Liver (tissue), 10 donors: Measurements from ENCODE around the gene HES4. TPM values are rescaled to one million over a fixed set of nuclear protein-coding genes. Genes with fewer than 3 reads are reported as not detected.

Experiments
- DNase-seq: peaks from one replicate; pipeline ENCODE4 v3.0.0-alpha.2; 2017; ENCODE audit warnings: low spot score
- H3K27ac ChIP-seq, 2 donors: one replicate each; pipeline ENCODE4 v1.7.0; 2013; ENCODE audit warnings: inconsistent platforms in 2 of 2, low read length in 2 of 2, control low read depth in 1 of 2, low read depth in 1 of 2, mild to moderate bottlenecking in 1 of 2
- H3K27me3 ChIP-seq, 4 donors: one replicate each; pipeline versions ENCODE4 v1.6.1 to v1.7.0; 2013; ENCODE audit warnings: low read length in 3 of 4, inconsistent platforms in 1 of 4, mild to moderate bottlenecking in 1 of 4, moderate library complexity in 1 of 4; ENCODE audit not compliant: control insufficient read depth in 4 of 4, insufficient read depth in 4 of 4
- H3K36me3 ChIP-seq, 4 donors: one replicate each; pipeline versions ENCODE4 v1.6.1 to v1.7.0; 2013; ENCODE audit warnings: low read length in 3 of 4, mild to moderate bottlenecking in 3 of 4, low read depth in 1 of 4, moderate library complexity in 1 of 4; ENCODE audit not compliant: control insufficient read depth in 4 of 4, insufficient read depth in 3 of 4
- H3K4me1 ChIP-seq, 4 donors: one replicate each; pipeline versions ENCODE4 v1.6.1 to v1.7.0; 2013; ENCODE audit warnings: low read length in 3 of 4, mild to moderate bottlenecking in 3 of 4, moderate library complexity in 1 of 4; ENCODE audit not compliant: control insufficient read depth in 4 of 4, insufficient read depth in 4 of 4
- H3K4me3 ChIP-seq, 3 donors: one replicate each; pipeline versions ENCODE4 v1.6.1 to v1.7.0; 2013; ENCODE audit warnings: low read length in 3 of 3, control low read depth in 1 of 3, low read depth in 1 of 3, mild to moderate bottlenecking in 1 of 3
- H3K9ac ChIP-seq, 2 donors: one replicate each; pipeline ENCODE4 v1.7.0; 2013; ENCODE audit warnings: low read length in 2 of 2, mild to moderate bottlenecking in 2 of 2, moderate library complexity in 2 of 2, control low read depth in 1 of 2, low read depth in 1 of 2
- H3K9me3 ChIP-seq, 4 donors: one replicate each; pipeline versions ENCODE4 v1.6.1 to v1.7.0; 2013; ENCODE audit warnings: low read length in 3 of 4; ENCODE audit not compliant: control insufficient read depth in 4 of 4
- REST ChIP-seq: IDR thresholded peaks from 2 replicates; pipeline ENCODE4 v1.6.1; 2016; ENCODE audit warnings: antibody characterized with exemption, mild to moderate bottlenecking
- TAF1 ChIP-seq: conservative IDR thresholded peaks from 2 replicates; pipeline ENCODE4 v1.6.1; 2016; ENCODE audit warnings: antibody characterized with exemption, mild to moderate bottlenecking
- YY1 ChIP-seq: IDR thresholded peaks from 2 replicates; pipeline ENCODE4 v1.6.1; 2016; ENCODE audit warnings: antibody characterized with exemption, mild to moderate bottlenecking
- WGBS: extraction: QIAGEN DNeasy Blood & Tissue Kit; methylation state at CpG from one replicate; pipeline ENCODE4 v1.1.7; 2013; 5-methylcytosine and 5-hydroxymethylcytosine counted together
- polyA plus RNA-seq, 2 donors: library from polyadenylated mRNA; stranded (reverse) in 1 of 2; unstranded in 1 of 2; fragments of 200-250 nt in 1 of 2; fragments of >200 nt in 1 of 2; fragmentation: Nextera tagmentation in 1 of 2; extraction: Ambion mirVana in 1 of 2; gene quantifications; one replicate each; pipeline versions ENCODE4 v1.2.1 to v1.2.3, GENCODE V29; 2013 to 2015
- small RNA-seq: library from RNA; depleted of rRNA; stranded (forward); fragments of <200 nt; gene quantifications from one replicate; pipeline ENCODE3, GENCODE V24; 2014
- total RNA-seq, 2 donors: library from RNA; depleted of rRNA; stranded (reverse); fragments of >200 nt; gene quantifications; one replicate each; pipeline ENCODE4 v1.2.3, GENCODE V29; 2014
- donor health status: healthy.
- donor health status: healthy.
- donor health status: healthy.
- donor health status: healthy.
- donor health status: healthy.

Gene HES4
- total and polyA plus RNA-seq, 4 donors = 0.93 to 1.9 (median 1.7) TPM

- no peak for DNase-seq
- Histone ChIP-seq H3K27me3 (no peaks in the 10 kb centered on the region), H3K27ac (no peak overlapping the region), H3K9ac (no peak overlapping the region), H3K36me3 (peaks cover 21 to 95% (median 32%) of the 10 kb centered on the region in 4 donors), H3K4me3 (no peak overlapping the region), H3K9me3 (no peaks in the 10 kb centered on the region), H3K4me1 (no peaks in the 10 kb centered on the region)
- WGBS = 96% methylated on average over 9 of the region's 9 CpGs
- TF ChIP-seq TAF1 (no peak), REST (no peak), YY1 (no peak)
Measured at GRCh38 chr1:950268-950667, 49.6 kb downstream of the HES4 start.

Small RNA genes lying within 50 kb of the gene (small RNA-seq; reads per million reads assigned to genes)
- gene AL645608.3 = not detected

Other genes starting within 250 kb of the HES4 start
- 1 to 10 TPM; 1.2 to 1.3 TPM for gene SAMD11, start 76.2 kb downstream of the HES4 start, total RNA-seq
- gene SAMD11, start 76.2 kb downstream of the HES4 start, polyA plus RNA-seq = 1 to 10 TPM in 1 of 2 donors, under 1 TPM in 1; 0.51 to 4.1 TPM
- 10 to 100 TPM; 28.7 to 34.5 TPM for gene NOC2L, start 40.8 kb downstream of the HES4 start, total RNA-seq
- 10 to 100 TPM; 17.1 to 31.3 TPM for gene NOC2L, start 40.8 kb downstream of the HES4 start, polyA plus RNA-seq
- gene KLHL17, start 39.5 kb downstream of the HES4 start, total RNA-seq = 1 to 10 TPM in 1 of 2 donors, under 1 TPM in 1; 0.98 to 5.4 TPM
- gene KLHL17, start 39.5 kb downstream of the HES4 start, polyA plus RNA-seq = 1 to 10 TPM; 1.2 to 3.0 TPM
- gene PLEKHN1, start 33.6 kb downstream of the HES4 start, total RNA-seq = under 1 TPM in 1 of 2 donors, not detected in 1; 0.17 TPM
- under 1 TPM in 1 of 2 donors, not detected in 1; 0.18 TPM for gene PLEKHN1, start 33.6 kb downstream of the HES4 start, polyA plus RNA-seq
- under 1 TPM in 1 of 2 donors, not detected in 1; under 0.01 TPM for gene PERM1, start 18.0 kb downstream of the HES4 start, total RNA-seq
- gene PERM1, start 18.0 kb downstream of the HES4 start, polyA plus RNA-seq = under 1 TPM in 1 of 2 donors, not detected in 1; 0.06 TPM
- 10 to 100 TPM in 1 of 2 donors, 1 to 10 TPM in 1; 9.3 to 30.1 TPM for gene ISG15, start 13.4 kb upstream of the HES4 start, total RNA-seq
- 10 to 100 TPM; 82.8 to 89.4 TPM for gene ISG15, start 13.4 kb upstream of the HES4 start, polyA plus RNA-seq
- 10 to 100 TPM; 15.7 to 22.4 TPM for gene AGRN, start 20.0 kb upstream of the HES4 start, total RNA-seq
- 10 to 100 TPM in 1 of 2 donors, 1 to 10 TPM in 1; 1.8 to 18.1 TPM for gene AGRN, start 20.0 kb upstream of the HES4 start, polyA plus RNA-seq
- under 1 TPM in 1 of 2 donors, not detected in 1; 0.14 TPM for gene RNF223, start 74.2 kb upstream of the HES4 start, total RNA-seq
- not detected for gene RNF223, start 74.2 kb upstream of the HES4 start, polyA plus RNA-seq
- 1 to 10 TPM; 3.9 to 7.0 TPM for gene C1orf159, start 116.0 kb upstream of the HES4 start, total RNA-seq
- 1 to 10 TPM; 4.5 to 4.8 TPM for gene C1orf159, start 116.0 kb upstream of the HES4 start, polyA plus RNA-seq
- not detected for gene TTLL10, start 173.8 kb upstream of the HES4 start, total RNA-seq
- not detected for gene TTLL10, start 173.8 kb upstream of the HES4 start, polyA plus RNA-seq
- under 1 TPM in 1 of 2 donors, not detected in 1; 0.19 TPM for gene TNFRSF18, start 206.5 kb upstream of the HES4 start, total RNA-seq
- under 1 TPM; 0.17 to 0.24 TPM for gene TNFRSF18, start 206.5 kb upstream of the HES4 start, polyA plus RNA-seq
- gene TNFRSF4, start 214.1 kb upstream of the HES4 start, total RNA-seq = under 1 TPM in 1 of 2 donors, not detected in 1; 0.08 TPM
- gene TNFRSF4, start 214.1 kb upstream of the HES4 start, polyA plus RNA-seq = under 1 TPM; 0.15 to 0.35 TPM
- gene SDF4, start 231.9 kb upstream of the HES4 start, total RNA-seq = 10 to 100 TPM; 48.7 to 92.5 TPM
- 100 to 1,000 TPM in 1 of 2 donors, 10 to 100 TPM in 1; 59.3 to 180 TPM for gene SDF4, start 231.9 kb upstream of the HES4 start, polyA plus RNA-seq
- 1 to 10 TPM; 8.9 to 9.0 TPM for gene B3GALT6, start 232.1 kb upstream of the HES4 start, total RNA-seq
- 1 to 10 TPM; 1.2 to 7.7 TPM for gene B3GALT6, start 232.1 kb upstream of the HES4 start, polyA plus RNA-seq
- not detected for gene C1QTNF12, start 246.6 kb upstream of the HES4 start, total RNA-seq
- under 1 TPM; 0.39 to 0.40 TPM for gene C1QTNF12, start 246.6 kb upstream of the HES4 start, polyA plus RNA-seq